GM19035 (cell line): ENCODE data around the gene LTV1.

Experiments used
- ATAC-seq: cut with Tn5 transposase; IDR thresholded peaks from one replicate; pipeline ENCODE4 v1.9.1; 2021; ENCODE audit not compliant: unreplicated experiment

The LTV1 gene

DNA sequence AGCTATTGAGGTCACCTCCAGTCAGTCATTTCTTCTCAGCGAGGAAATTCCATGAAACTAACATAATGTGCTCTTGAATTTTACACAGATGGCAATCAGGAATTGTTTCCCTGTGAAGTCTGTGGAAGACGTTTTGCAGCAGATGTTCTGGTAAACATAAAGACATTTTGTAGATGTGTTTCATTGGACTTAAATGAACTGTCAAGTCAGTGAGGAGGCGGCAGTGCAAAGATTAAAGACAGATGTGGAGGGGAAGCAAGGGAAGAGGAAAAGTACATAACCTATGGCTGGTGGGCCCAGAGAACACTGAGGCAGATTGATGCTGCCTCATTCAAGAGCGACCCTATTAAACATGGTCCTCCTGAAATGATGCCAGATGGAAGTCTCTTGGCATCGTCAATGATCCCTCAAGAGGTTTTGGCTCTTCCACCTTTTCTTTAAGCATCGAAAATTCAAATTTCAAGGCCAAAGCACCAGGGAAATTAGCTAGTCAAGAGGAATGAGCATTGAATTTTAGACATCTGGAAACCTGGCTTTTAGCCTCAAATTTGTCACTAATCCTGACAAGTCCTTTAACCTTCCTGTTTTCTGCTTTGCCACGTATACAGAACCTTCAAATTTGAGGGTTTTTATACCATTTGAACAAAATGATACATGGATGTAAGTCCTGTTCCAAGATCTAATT, 41.2 kb downstream of the LTV1 start:
- ATAC-seq = no peak

DNA sequence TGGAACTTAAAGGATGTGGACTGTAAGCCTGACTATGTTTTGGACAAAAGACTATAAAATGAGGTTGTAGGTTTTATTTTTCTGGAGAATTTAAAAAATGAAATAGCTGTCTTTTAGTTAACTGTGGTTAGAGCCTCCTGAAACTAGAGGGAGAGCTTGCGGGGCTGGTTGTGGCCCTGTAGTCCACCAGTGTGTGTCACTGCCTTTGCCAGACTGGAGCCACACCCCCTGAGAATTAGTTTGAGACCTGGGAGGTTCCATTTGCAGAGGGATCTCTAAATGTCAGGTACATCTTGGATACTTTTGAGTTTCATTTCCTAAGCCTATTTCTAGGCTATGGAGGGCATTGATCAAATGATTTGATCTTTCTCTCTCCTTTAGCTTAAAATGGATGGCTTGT, 42.0 kb downstream of the LTV1 start:
- ATAC-seq = no peak

DNA sequence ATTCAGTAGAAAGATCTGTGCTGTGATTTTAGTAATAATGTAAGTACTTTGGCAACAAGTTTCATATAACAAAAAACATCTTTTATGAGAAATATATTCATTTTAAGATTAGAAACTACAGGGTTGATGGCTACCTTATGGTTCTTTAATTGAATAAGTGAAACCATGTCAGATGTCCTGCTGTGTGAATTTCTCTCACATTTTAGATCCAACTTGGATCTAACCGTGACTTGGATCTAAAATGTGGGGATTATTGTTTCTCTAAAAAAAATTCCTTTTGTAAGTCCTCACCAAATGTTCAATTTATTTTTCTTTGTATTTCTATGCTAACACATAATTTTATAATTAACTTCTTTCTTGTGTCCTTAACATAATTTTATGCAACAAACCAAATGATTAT, 51.5 kb downstream of the LTV1 start:
- no peak for ATAC-seq

- ATAC-seq = no peak
Observed at GRCh38 chr6:143896126-143896860, 53.2 kb downstream of the LTV1 start.

DNA sequence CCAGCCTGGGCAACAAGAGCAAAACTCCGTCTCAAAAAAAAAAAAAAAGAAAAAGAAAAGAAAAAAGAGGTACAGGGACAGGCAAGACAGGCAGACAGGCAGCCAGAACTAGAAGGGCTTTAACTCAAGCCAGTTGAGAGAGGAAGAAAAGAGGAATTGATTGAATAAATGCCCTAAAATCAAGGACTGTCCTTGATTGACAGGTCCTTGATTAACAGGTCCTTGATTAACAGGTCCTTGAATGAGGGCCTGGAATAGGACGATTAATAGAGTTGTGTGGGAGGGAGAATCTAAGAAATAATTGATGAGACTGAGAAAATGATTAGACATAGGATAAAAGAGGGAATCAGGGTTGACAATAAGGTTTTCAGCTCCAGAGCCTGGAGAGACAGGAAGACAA, 57.2 kb downstream of the LTV1 start:
- ATAC-seq = no peak

DNA sequence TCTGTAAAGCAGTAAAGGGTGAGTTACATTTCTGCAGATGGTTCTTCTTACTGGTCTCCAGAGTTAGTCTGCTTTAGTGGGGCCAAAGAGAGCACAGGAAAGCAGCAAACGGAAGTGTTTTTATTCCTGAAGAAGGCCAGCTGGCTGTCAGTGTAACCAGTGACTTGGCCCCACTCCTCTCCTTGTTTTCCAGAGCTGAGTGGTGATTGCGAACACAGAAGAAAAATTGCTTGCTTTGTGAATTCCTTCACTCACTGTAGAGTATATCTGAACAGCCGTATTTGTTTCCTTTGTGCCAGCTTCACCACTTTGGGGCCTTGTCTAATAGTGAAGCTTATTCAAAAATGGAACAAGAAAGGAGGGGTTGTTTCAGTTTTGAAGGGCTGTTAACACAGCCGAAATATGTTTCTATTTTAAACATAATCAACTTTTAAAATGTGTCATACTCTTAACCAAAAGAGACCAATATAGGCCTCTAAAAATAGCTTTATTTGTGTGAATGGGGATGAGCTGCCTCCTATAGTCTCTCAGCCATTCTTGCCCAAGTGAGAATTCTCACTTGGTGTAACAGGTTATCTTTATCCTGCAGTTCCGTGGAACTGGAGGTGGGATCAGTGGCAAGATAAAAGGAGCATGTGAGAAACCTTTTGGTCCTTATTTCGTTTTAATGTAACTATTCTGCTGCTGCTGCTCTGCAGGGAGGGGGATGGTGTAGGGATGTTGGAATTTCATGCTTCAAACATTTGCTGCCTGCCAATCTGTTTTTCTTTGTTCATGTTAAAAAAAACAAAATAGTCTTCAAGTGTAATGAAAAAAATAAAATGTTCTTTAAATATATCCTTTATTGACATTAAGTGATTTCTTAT, 59.0 kb downstream of the LTV1 start:
- ATAC-seq = peak; percentile 93

DNA sequence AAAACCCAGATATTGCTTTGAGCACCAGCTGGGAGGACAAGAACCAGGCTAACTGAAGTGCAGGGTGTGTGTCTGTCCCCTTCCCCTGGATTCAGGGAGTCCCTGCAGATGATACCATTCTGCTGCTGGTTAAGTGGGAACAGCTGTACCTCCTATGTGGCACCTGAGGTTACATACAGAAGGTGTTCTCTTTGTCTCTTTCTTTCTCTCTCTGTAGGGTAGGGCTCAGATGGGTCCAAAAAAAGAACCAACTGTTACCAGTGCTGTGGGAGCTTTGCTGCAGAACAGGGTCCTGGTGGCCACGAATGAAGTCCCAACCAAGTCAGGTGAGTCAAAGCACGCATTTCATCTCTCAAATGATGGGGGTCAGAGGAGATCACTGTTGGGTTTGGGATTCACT, 59.7 kb downstream of the LTV1 start:
- ATAC-seq = no peak

DNA sequence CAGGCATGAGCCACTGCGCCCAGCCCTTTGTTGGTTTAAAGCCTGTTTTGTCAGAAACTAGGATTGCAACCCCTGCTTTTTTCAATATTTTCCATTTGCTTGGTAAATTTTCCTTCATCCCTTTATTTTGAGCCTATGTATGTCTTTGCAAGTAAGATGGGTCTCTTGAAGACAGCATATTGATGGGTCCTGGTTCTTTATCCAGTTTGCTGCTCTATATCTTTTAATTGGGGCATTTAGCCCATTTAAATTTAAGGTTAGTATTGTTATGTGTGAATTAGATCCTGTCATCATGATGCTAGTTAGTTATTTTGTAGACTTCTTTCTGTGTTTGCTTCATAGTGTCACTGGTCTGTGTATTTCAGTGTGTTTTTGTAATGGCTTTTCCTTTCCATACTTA, 67.9 kb downstream of the LTV1 start:
- ATAC-seq = no peak

DNA sequence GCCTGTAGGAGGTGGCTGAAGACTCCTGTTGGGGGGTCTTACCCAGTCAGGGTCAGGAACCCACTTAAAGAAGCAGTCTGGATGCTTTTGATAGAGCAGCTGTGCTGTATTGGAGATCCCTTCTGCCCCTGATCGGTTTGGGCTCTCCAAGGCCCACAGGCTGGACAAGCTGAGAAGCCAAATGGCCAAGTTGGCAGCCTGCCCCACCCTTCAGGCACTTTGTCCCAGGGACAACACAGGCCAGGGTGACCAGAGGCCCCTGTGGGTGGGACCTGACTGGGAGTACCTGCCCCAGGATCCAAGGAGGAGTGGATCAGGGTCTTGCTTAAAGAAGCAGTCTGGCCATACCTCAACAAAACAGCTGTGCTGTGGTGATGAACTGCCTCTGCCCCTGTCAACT, 69.5 kb downstream of the LTV1 start:
- ATAC-seq = no peak
